SW480 (cell line): ENCODE results near the gene TIMP2.

ENCODE experiments used
- DNase-seq: peaks from one replicate; pipeline ENCODE4 v3.0.0-alpha.2; 2016; ENCODE audit warnings: low spot score

TIMP2 gene

DNA sequence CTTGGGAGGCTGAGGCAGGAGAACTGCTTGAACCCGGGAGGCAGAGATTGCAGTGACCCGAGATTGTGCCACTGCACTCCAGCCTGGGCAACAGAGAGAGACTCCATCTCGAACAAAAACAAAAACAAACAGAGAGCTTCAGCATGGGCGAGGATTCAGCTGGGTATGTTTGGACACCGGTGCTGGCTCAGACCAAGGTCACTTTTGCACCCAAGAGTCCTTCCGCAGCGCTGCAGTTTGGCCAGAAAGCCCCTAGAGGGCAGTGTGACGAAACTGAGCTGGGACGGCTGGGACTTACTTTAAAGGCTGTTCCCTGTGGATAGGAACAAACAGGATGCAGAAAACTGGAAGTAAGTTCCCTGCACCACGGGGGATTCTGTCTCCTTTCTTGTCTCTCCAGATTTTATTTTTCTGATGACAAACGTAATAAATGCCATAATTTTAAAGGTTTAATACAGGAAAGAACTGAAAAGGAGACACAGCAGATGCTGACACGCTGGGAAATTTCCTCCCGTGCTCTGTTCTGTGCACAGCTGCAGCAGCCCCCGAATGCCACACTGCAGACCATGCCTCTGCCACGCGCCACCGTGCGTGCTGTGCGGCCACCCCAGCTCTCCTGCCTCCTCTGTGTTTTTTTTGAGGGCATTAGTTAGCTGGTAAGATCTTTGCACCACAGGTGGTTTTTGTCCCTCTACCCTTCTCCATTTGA is 59.4 kb downstream of the TIMP2 start:
- peak; percentile 69 for DNase-seq

DNA sequence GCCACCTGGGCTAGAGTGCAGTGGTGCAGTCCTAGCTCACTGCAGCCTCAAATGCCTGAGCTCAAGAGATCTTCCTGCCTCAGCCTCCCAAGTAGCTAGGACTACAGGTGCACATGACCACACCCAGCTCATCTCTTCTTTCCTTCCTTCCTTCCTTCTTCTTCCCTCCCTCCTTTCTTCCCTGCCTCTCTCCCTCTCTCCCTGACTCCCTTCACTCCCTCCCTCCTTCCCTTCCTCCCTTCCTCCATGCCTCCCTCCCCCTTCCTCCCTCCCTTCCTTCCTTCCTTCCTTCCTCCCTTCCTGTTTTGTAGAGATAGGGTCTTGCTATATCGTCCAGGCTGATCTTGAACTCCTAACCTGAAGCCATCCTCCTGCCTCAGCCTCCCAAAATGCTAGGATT is 61.1 kb downstream of the TIMP2 start:
- no peak for DNase-seq

- peak; percentile 94 for DNase-seq
These were observed 62.8 kb downstream of the TIMP2 start for GRCh38 chr17:78862073-78863023.

DNA sequence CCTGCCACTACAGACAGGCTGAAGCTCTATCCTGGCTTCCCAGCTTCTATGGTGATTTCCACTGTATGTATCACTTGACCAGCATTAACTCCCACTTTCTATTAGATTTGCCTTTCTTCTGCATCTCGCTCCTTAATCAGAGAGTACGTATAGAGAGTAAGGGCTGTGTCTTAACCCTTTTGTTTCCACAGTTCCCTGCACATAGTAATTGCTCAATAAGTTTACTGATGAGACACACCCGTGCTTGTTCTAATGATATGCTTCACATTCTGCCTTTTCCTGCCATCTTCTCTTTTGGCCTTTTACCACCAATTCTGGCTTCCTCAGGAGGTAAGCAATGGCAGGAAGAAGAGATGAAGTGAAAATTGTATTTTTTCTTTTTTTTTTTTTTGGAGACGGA is 64.0 kb downstream of the TIMP2 start:
- DNase-seq = no peak

DNA sequence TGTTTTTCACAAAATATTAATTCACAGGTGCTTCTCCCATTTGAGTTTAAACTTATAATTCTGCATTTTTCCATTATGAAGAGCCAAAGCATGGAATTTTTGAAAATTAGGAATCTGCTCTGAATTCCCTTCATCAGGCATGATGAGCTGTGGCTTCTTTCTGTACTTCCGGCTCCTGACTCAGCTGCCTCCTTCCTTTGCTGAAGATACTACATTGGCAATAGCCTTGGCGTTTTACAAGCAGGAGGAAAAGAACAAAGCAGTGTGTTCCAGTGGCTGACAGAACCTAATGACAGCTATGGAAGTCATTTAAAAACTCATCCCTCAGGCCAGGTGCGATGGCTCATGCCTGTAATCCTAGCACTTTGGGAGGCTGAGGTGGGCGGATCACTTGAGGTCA is 66.1 kb downstream of the TIMP2 start:
- DNase-seq = no peak

DNA sequence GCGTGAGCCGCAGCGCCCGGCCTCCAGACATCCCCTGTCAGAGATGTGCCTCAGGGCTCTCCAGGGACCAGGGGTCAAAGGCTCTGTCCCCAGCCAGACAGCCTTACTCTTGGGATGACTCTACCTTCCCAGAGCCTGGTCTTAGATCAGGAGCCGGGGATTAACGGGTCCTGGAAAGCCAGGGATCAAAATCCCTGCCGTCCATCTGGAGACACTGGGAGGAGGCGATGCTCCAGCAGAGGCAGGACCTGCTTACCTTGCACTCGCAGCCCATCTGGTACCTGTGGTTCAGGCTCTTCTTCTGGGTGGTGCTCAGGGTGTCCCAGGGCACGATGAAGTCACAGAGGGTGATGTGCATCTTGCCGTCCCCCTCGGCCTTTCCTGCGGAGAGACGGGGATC is 67.9 kb downstream of the TIMP2 start:
- DNase-seq = no peak

- no peak for DNase-seq
These were observed 69.5 kb downstream of the TIMP2 start for GRCh38 chr17:78855561-78856165.

DNA sequence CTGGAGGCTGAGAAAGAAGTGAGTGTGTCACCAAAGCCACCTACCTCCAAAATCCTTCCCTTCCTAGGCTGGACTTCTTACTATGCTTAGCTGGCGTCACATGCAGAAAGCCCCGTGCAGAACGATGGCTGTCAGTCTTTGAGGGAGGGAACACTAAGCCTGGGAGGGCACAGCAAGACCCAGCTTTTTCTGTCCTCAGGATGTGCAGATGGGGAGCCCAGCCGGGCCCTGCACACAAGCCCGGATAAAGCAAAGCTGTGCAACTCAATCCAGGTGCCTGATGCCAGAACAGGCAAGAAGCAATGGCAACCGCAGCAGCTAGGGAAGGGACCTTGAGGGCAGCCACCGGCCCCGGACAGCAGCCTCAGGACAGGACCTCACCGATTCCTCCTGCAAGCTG is 70.7 kb downstream of the TIMP2 start:
- no peak for DNase-seq

DNA sequence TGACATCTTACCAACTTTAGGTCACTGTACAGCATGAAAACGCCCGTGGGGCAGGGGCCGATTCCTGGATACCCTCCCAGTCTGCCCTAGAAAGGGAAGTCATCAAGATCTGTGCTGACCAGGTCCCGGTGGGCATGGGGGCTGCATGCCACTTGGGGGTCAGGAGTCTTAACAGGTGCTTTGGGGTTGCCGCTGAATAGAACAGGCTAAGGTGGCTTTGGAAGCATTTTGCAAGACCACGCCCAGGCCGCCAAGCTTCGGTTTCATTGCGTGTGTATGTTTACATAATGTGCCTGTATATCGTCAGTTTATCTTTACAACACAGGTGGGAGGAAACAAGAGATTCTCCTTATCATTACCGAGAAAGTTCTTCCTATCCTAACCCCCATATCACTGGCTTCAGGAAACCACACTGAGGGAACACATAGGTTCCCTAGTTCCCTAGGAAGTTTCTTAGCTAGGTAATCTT is 71.2 kb downstream of the TIMP2 start:
- DNase-seq = no peak

DNA sequence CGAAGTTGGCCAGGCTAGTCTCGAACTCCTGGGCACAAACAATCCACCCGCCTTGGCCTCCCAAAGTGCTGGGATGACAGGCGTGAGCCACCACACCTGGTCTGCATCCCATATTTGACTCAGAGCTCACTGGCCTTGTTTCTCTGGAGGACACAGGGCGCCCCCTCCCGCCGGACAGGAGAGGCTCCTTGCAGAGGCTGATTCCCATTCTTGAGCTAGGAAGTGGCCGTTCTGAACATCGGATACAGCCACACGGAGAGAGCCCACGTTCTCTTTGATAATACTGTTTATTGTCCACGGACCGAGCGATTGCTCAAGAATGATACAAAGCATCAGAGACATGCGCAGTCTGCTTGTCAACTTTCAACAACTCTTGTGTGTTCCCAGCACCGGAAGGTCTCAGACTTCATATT is 72.5 kb downstream of the TIMP2 start:
- no peak for DNase-seq

- no peak for DNase-seq
These were observed 76.2 kb downstream of the TIMP2 start for GRCh38 chr17:78849026-78849425.

GRCh38 chr17:78847052-78847451 is 78.1 kb downstream of the TIMP2 start:
- no peak for DNase-seq

- DNase-seq = no peak
These were observed 80.7 kb downstream of the TIMP2 start for GRCh38 chr17:78844301-78845005.

DNA sequence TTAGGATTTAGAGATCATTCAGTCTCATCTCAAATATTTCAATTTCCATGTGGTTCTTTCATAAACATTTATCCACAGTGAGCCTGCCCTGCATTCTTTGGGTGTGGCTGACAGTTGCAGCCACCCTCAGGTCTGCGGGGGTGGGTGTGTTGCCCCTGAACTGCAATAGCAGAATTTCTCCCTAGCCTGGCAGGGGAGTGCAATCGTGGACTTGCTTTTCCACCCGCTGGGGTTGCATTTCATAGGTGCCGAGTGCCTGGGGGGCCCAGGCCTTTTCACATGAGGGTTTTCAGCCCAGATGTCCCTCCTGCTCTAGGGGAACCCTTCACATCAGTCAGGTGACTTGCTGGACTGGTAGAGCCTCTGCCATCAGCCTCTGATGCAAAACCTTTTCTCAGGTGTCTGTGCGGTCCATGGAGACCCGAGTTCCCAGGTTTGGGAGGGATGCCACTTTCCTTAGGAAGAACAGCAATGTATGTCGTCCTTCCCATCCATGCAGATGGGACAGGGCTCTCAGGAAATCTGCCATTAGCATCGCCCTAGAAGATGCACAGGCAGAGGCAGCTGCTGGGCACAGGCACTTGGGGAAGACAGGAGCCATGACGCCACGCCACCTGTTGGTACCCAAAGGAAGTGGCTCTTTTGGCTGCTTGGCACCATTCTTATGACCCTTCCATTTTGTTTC is 82.2 kb downstream of the TIMP2 start:
- peak; percentile 75 for DNase-seq

DNA sequence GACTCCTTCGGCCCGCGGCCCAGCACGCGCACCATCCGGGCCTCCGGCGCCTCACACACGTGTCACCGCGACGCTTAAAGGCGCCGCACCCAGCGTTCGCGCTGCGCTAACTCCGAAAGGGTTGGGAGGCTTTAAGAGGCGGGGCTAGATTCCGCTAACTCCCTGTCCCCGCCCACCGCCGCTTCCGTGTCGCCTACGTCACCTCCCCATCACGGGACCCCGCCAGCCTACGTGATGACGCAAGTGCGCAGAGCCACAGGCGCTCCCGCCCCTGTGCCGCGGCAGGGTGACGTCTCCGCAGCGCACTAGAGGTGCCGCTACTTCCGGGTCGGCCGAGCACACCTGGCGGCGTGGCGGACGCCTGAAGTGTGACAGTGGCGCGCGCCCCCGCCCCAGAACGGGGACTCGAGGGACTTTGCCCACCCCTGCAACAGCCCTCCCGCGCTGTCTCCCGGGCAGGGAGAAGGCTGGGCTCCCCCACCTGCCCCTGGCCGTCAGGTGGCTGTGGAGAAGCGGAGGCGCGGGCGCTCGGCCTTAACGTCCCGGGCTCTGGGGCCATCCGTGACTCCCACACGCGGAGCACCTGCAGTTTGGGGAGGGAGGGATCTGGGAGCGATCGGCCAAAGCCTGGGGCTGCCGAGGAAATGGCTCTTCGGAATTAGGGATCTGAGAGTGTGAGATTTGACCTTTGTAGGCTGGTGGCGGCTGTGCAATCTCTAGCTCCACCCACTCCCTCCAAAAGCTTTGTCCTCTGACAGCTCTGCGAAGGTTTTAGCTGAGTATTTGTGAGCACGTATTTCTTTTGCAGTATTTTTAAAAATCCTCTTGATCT is 84.2 kb downstream of the TIMP2 start, which contains the start of gene USP36:
Gene USP36 (minus strand): TSS at position 35 of the 832 bp plus-strand sequence. CDS start 4,451 bp downstream, outside the sequence.
- DNase-seq = peak; percentile 98

DNA sequence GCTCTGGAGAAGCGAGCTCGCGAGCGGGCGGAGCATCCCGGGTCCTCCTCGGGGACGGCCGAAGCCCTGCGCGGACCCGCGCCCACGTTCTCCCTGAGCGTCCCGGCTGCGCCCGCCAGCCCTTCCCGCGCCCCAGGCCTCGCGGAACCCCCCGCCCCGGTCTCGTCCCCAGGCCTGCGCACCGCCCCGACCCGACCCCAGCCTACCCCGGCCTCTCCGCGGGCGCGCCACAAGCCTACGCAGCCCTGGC is 84.7 kb downstream of the TIMP2 start:
- DNase-seq = no peak

DNA sequence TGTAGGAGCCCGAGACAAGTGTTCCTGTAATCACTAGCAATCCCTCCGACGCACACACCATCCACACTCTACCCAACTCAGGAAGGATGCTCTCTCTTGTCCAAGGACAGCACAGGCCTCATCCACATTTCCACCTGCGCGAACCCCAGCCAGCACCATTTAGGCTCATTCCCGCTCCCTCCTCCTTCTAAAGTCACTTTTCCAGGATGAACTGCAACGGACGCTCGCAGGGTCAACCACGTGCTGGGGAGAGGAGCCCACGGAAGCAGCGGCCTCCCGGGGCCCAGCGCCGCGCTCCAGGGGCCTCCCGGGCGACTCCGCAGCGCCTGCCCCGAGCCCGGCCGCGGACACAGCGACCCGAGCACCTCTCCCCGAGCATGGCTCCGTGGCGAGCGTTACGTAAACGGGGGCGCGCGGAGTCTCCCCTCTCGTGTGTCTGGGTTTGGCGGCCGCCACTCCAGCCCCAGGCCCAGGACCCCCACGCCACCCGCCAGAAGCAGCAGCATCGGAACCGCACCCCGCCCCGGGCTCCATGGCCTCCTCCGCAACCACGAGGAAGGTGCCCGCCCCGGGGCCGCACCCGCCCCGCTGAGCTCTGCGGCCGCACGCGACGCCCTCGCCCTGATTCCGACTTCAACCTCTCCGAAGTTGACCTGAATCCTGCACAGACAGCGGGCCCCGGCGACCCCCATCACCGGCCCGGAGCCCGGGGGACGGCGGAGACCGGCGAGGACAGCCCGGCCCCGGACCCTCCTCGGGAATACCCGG is 85.2 kb downstream of the TIMP2 start:
- DNase-seq = peak; percentile 56

- DNase-seq = peak; percentile 30
These were observed 85.9 kb downstream of the TIMP2 start for GRCh38 chr17:78839235-78839761.

DNA sequence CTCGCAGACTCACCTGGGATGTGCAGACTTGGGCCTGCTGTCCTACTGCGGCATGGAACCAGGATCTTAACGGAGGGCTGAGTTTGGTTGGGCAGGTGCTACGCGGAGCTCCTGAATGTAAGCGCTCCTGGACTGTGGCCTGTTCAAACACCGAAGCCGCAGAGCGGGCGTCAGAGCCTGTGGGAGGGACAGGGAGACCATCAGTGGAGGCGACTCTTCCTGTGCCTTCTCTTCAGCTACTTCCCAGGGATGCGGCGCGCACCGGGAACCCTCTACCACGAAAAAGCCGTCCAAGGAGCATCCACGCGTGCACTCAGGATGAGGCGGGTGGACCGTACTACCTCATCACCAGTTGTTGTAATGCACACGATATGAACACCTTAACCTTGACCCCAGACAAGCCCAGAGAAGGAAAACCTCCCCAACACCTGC is 86.6 kb downstream of the TIMP2 start:
- peak; percentile 33 for DNase-seq
